WI38 (cell line): ENCODE results near the gene MTUS2.

ENCODE experiments used
- H3K4me3 ChIP-seq: 2 replicates; pipeline ENCODE4 v1.5.1; 2011; ENCODE audit warnings: low read depth, mild to moderate bottlenecking, control low read depth, low read length
- TF ChIP-seq, protein P1 (sequence below): IDR thresholded peaks from 2 replicates; pipeline ENCODE4 v1.5.1; 2012; ENCODE audit warnings: low read depth, mild to moderate bottlenecking, control low read depth, low read length

The MTUS2 gene

DNA sequence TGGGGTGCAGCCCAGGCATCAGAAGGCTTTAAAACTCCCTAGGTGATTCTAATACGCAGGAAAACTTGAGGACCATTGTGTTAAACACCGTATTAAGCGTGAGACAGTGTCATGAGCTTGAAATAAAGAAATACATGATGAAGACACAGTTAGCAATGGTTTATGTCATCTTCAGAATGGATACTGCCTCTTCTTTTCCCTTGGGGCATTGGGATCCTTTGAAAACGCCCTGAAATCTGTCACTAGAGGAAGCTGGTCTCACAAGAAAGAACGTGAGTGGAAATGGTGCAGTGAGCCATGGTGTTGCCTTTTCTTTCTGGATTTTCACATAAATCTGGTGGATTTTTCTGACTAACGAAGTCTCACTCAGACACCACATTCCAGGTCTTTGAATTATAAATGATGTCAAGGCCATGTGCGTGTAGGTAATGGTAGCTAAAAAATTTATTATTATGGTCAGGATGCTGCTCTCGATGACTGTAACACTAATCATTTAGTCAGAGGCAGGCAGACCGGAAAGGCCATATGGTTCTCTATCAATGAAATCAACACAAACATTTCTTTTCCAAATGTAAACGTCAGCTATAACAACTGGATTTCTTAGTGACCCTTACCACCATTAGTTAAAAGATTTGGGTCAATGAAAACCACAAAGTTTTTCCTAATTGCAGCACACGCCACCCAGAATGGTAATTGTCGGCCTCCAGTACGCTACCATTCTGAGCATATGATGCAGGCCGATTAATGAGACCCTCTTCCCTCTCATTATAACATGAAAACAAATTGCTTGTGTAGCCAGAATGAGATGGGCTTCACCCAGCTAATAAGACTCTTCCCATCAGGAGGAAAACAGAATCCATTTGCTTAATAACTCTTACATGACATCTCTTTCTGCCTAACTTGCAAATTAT, 669.8 kb downstream of the MTUS2 start:
- no peak overlapping the region for H3K4me3 ChIP-seq
- TF ChIP-seq, protein P1, sequence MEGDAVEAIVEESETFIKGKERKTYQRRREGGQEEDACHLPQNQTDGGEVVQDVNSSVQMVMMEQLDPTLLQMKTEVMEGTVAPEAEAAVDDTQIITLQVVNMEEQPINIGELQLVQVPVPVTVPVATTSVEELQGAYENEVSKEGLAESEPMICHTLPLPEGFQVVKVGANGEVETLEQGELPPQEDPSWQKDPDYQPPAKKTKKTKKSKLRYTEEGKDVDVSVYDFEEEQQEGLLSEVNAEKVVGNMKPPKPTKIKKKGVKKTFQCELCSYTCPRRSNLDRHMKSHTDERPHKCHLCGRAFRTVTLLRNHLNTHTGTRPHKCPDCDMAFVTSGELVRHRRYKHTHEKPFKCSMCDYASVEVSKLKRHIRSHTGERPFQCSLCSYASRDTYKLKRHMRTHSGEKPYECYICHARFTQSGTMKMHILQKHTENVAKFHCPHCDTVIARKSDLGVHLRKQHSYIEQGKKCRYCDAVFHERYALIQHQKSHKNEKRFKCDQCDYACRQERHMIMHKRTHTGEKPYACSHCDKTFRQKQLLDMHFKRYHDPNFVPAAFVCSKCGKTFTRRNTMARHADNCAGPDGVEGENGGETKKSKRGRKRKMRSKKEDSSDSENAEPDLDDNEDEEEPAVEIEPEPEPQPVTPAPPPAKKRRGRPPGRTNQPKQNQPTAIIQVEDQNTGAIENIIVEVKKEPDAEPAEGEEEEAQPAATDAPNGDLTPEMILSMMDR: no peak

DNA sequence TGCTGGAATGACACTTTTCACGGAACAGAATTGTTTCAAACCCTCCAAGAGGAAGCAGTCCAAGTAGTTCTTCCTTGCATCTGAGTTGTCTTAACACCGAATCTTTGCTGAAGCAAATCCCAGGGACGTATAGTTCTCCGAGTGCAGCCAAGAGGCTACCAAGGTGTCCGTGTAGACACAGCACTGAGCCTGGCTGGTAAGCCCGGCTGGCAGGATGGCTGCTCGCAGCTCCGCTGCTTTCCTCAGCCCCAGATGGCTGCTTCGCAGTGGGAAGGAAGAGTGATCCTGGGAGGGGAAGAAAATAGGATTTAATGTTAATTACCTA, 670.4 kb downstream of the MTUS2 start:
- TF ChIP-seq, protein P1: no peak
- no peak overlapping the region for H3K4me3 ChIP-seq

DNA sequence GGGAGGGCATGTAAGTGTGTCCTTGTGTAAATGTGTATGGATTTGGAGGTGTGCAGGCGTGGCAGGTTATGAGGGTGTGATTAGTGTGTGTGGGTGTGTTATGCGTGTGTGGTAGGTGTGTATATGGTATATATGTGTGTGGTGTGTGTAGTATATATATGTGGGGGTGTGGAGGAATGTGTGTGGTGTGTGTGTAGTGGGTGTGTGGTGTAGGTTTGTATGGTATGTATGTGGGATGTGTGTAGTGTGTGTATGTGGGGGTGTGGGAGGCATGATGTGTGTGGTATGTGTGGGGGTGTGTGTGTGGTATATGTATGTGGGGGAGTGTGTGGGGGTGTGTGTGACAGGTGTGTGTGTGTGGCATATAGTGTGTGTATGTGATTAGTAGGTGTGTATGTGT, 671.1 kb downstream of the MTUS2 start:
- TF ChIP-seq, protein P1: no peak
- no peak overlapping the region for H3K4me3 ChIP-seq

DNA sequence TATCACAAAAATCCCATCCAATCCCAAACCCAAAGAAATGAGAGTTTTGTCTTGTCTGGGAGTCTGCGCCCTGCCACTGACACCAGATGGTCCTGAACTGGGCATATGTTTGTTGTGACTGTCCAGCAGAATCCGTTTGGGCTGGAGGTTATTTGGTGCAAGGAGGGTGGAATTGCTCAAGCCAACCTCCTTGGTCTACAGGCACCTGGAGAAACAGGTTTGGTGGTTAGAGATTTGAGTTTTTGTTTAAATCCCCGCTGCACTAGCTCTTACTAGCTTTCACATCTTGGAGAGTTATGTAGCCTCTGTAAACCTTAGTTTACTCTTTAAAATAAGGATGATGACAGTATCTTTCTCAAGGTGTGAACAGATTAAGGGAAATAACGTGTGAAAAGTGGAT, 673.7 kb downstream of the MTUS2 start:
- TF ChIP-seq, protein P1: no peak
- H3K4me3 ChIP-seq: no peak overlapping the region

DNA sequence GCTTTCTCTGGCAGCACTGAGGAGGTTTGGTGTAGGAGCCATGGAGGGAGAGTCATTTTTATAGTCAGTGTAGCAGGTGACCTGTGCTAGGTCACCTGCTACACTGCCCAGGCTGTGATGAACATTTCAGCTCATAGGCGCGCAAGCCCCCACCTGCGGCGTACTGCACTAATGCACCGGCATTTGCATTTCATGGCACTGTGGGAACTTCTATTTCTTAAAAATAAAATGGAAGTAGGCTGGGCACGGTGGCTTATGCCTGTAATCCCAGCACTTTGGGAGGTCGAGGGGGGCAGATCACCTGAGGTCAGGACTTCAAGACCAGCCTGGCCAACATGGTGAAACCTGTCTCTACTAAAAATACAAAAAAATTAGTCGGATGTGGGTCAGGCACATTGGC, 674.4 kb downstream of the MTUS2 start:
- TF ChIP-seq, protein P1: no peak
- no peak overlapping the region for H3K4me3 ChIP-seq

DNA sequence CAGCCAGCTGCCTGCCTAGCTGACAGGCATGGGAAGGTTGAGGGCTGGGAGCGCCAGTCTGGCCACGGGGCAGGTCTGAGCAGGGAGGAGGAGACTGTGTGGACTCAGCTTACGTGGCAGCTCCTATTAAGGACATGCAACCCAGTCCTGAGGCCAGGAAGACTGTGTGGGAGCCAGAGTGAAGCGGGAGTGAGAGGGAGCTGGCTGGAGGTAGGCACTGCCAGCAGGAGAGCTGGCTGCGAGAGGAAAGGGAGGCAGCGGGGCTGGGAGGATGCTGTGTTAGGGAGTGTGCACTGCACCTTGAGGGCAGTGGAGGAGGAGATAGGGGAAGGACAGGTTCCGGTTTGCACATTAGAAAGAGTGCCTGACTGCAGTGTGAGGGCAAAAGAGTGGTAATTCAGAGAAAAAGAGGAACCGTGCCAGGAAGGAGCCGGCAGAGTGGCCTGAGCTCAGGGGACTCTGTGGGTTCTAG, 676.1 kb downstream of the MTUS2 start:
- TF ChIP-seq, protein P1: no peak
- H3K4me3 ChIP-seq: no peak overlapping the region

DNA sequence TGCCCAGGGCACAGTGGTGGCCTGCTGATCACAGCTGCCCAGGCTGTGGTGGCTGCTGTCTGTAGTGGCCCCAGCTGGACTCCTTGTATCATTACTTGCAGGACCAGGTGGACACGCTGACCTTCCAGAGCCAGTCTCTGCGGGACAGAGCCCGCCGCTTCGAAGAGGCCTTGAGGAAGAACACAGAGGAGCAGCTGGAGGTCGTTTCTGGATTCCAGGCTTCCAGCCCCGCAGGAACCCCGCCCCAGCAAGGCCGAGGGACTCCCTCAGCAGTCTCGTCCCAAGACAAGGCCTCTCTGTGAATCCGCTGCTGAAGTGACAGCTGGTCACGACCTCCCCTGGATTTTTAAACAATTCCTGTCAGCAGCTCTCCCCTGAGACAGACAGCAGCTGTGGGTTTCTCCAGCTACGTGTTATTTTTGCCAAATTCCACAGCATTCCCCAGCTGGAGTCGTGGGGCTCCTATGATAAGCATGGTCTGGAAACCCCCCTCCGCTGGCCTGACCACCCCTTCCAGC, 677.1 kb downstream of the MTUS2 start:
- H3K4me3 ChIP-seq: 0 out of 2 replicates have a peak overlapping the region, but pooled peaks have one; percentile 13
- TF ChIP-seq, protein P1: no peak
